ENCODE measurements around the gene P2RX3. TPM values are rescaled to one million over a fixed set of nuclear protein-coding genes. Genes with fewer than 3 reads are reported as not detected.

The P2RX3 gene
- total RNA-seq, 1 donor from 2014 or later = not detected

GRCh38 chr11:57303990-57304579 is 34.1 kb upstream of the P2RX3 start:
- no peak overlapping the region for H3K4me3 Mint-ChIP-seq (ENCODE audit: low read depth)
- H3K36me3 Mint-ChIP-seq (ENCODE audit: low read depth) = peaks cover 24% of the 10 kb centered on the region
- H3K4me1 Mint-ChIP-seq (ENCODE audit: low read depth) = no peaks in the 10 kb centered on the region
- H3K27me3 Mint-ChIP-seq (ENCODE audit: low read depth) = no peaks in the 10 kb centered on the region
- intact Hi-C loops (cut with micrococcal nuclease) = no loop called here
- no peak overlapping the region for H3K27ac Mint-ChIP-seq
- no peak for DNase-seq (ENCODE audit: low spot score)
- peaks cover 7% of the 10 kb centered on the region for H3K9me3 Mint-ChIP-seq

- no peaks in the 10 kb centered on the region for H3K4me1 Mint-ChIP-seq (ENCODE audit: low read depth)
- DNase-seq (ENCODE audit: low spot score) = no peak
- H3K27ac Mint-ChIP-seq = no peak overlapping the region
- intact Hi-C loops (cut with micrococcal nuclease) = no loop called here
- H3K36me3 Mint-ChIP-seq (ENCODE audit: low read depth) = peaks cover 17% of the 10 kb centered on the region
- no peaks in the 10 kb centered on the region for H3K27me3 Mint-ChIP-seq (ENCODE audit: low read depth)
- H3K4me3 Mint-ChIP-seq (ENCODE audit: low read depth) = no peak overlapping the region
- H3K9me3 Mint-ChIP-seq = no peaks in the 10 kb centered on the region
Observed at GRCh38 chr11:57305523-57305922, 32.6 kb upstream of the P2RX3 start.

GRCh38 chr11:57306161-57306876 is 31.8 kb upstream of the P2RX3 start:
- H3K27me3 Mint-ChIP-seq (ENCODE audit: low read depth) = no peaks in the 10 kb centered on the region
- peaks cover 3% of the 10 kb centered on the region for H3K4me1 Mint-ChIP-seq (ENCODE audit: low read depth)
- intact Hi-C loops (cut with micrococcal nuclease) = no loop called here

GRCh38 chr11:57306940-57307565 is 31.1 kb upstream of the P2RX3 start:
- peaks cover 6% of the 10 kb centered on the region for H3K36me3 Mint-ChIP-seq (ENCODE audit: low read depth)
- no peak overlapping the region for H3K27ac Mint-ChIP-seq
- no peaks in the 10 kb centered on the region for H3K27me3 Mint-ChIP-seq (ENCODE audit: low read depth)
- no peaks in the 10 kb centered on the region for H3K9me3 Mint-ChIP-seq
- H3K4me3 Mint-ChIP-seq (ENCODE audit: low read depth) = no peak overlapping the region
- H3K4me1 Mint-ChIP-seq (ENCODE audit: low read depth) = peaks cover 3% of the 10 kb centered on the region
- DNase-seq (ENCODE audit: low spot score) = no peak
- intact Hi-C loops (cut with micrococcal nuclease) = no loop called here

More at GRCh38 chr11:57306161-57306876, 31.8 kb upstream of the P2RX3 start:
- peaks cover 9% of the 10 kb centered on the region for H3K36me3 Mint-ChIP-seq (ENCODE audit: low read depth)
- no peak overlapping the region for H3K4me3 Mint-ChIP-seq (ENCODE audit: low read depth)
- no peak overlapping the region for H3K27ac Mint-ChIP-seq
- DNase-seq (ENCODE audit: low spot score) = no peak
- no peaks in the 10 kb centered on the region for H3K9me3 Mint-ChIP-seq

GRCh38 chr11:57307666-57308270 is 30.4 kb upstream of the P2RX3 start:
- no peak for DNase-seq (ENCODE audit: low spot score)
- Mint-ChIP-seq H3K27me3 (ENCODE audit: low read depth) (no peaks in the 10 kb centered on the region), H3K36me3 (ENCODE audit: low read depth) (peaks cover 4% of the 10 kb centered on the region), H3K9me3 (no peaks in the 10 kb centered on the region), H3K27ac (no peak overlapping the region), H3K4me3 (ENCODE audit: low read depth) (no peak overlapping the region), H3K4me1 (ENCODE audit: low read depth) (peaks cover 3% of the 10 kb centered on the region)
- intact Hi-C loops (cut with micrococcal nuclease) = no loop called here

GRCh38 chr11:57308426-57309060 is 29.6 kb upstream of the P2RX3 start:
- peaks cover 4% of the 10 kb centered on the region for H3K36me3 Mint-ChIP-seq (ENCODE audit: low read depth)
- H3K27me3 Mint-ChIP-seq (ENCODE audit: low read depth) = no peaks in the 10 kb centered on the region
- no peak overlapping the region for H3K4me3 Mint-ChIP-seq (ENCODE audit: low read depth)
- H3K27ac Mint-ChIP-seq = no peak overlapping the region
- H3K9me3 Mint-ChIP-seq = no peaks in the 10 kb centered on the region
- H3K4me1 Mint-ChIP-seq (ENCODE audit: low read depth) = peaks cover 3% of the 10 kb centered on the region
- intact Hi-C loops (cut with micrococcal nuclease) = no loop called here
- DNase-seq (ENCODE audit: low spot score) = no peak

GRCh38 chr11:57309106-57310059 is 28.8 kb upstream of the P2RX3 start:
- Mint-ChIP-seq H3K9me3 (no peaks in the 10 kb centered on the region), H3K4me3 (ENCODE audit: low read depth) (no peak overlapping the region), H3K27ac (no peak overlapping the region), H3K36me3 (ENCODE audit: low read depth) (peaks cover 4% of the 10 kb centered on the region), H3K27me3 (ENCODE audit: low read depth) (no peaks in the 10 kb centered on the region), H3K4me1 (ENCODE audit: low read depth) (peaks cover 3% of the 10 kb centered on the region)
- intact Hi-C loops (cut with micrococcal nuclease) = no loop called here
- no peak for DNase-seq (ENCODE audit: low spot score)

- peaks cover 4% of the 10 kb centered on the region for H3K36me3 Mint-ChIP-seq (ENCODE audit: low read depth)
Observed at GRCh38 chr11:57310091-57310490, 28.1 kb upstream of the P2RX3 start.

GRCh38 chr11:57310630-57311086 is 27.5 kb upstream of the P2RX3 start:
- peaks cover 4% of the 10 kb centered on the region for H3K36me3 Mint-ChIP-seq (ENCODE audit: low read depth)
- peak overlapping the region; percentile 28 for H3K4me3 Mint-ChIP-seq (ENCODE audit: low read depth)
- H3K27ac Mint-ChIP-seq = no peak overlapping the region
- DNase-seq (ENCODE audit: low spot score) = no peak
- peaks cover 3% of the 10 kb centered on the region for H3K4me1 Mint-ChIP-seq (ENCODE audit: low read depth)
- intact Hi-C loops (cut with micrococcal nuclease) = loop anchor here (1.0 kb wide), 1 partner anchor 14 kb away; the partner anchor contains the start of gene TNKS1BP1
- no peaks in the 10 kb centered on the region for H3K9me3 Mint-ChIP-seq
- H3K27me3 Mint-ChIP-seq (ENCODE audit: low read depth) = no peaks in the 10 kb centered on the region

More at GRCh38 chr11:57310091-57310490, 28.1 kb upstream of the P2RX3 start:
- intact Hi-C loops (cut with micrococcal nuclease) = no loop called here
- DNase-seq (ENCODE audit: low spot score) = no peak
- Mint-ChIP-seq H3K27me3 (ENCODE audit: low read depth) (no peaks in the 10 kb centered on the region), H3K4me3 (ENCODE audit: low read depth) (no peak overlapping the region), H3K4me1 (ENCODE audit: low read depth) (peaks cover 3% of the 10 kb centered on the region), H3K9me3 (no peaks in the 10 kb centered on the region), H3K27ac (no peak overlapping the region)

GRCh38 chr11:57311109-57311936 is 26.8 kb upstream of the P2RX3 start:
- Mint-ChIP-seq H3K27me3 (ENCODE audit: low read depth) (no peaks in the 10 kb centered on the region), H3K36me3 (ENCODE audit: low read depth) (peaks cover 4% of the 10 kb centered on the region), H3K4me3 (ENCODE audit: low read depth) (peak overlapping the region; percentile 28), H3K4me1 (ENCODE audit: low read depth) (peaks cover 3% of the 10 kb centered on the region), H3K27ac (no peak overlapping the region), H3K9me3 (no peaks in the 10 kb centered on the region)
- intact Hi-C loops (cut with micrococcal nuclease) = loop anchor here (1.0 kb wide), 1 partner anchor 13 kb away; the partner anchor contains the start of gene TNKS1BP1
- peak; percentile 70 for DNase-seq (ENCODE audit: low spot score)

- Mint-ChIP-seq H3K27ac (no peak overlapping the region), H3K4me1 (ENCODE audit: low read depth) (peaks cover 3% of the 10 kb centered on the region), H3K27me3 (ENCODE audit: low read depth) (no peaks in the 10 kb centered on the region), H3K36me3 (ENCODE audit: low read depth) (peaks cover 4% of the 10 kb centered on the region), H3K9me3 (no peaks in the 10 kb centered on the region), H3K4me3 (ENCODE audit: low read depth) (no peak overlapping the region)
- DNase-seq (ENCODE audit: low spot score) = no peak
- intact Hi-C loops (cut with micrococcal nuclease) = no loop called here
Observed at GRCh38 chr11:57312511-57313021, 25.6 kb upstream of the P2RX3 start.

Measured in activated T-helper 2 cell treated with anti-CD3 and anti-CD28 coated beads, Interferon-gamma antibody, Interleukin-2, Interleukin-4, amounts not matched to agents 10 μg/mL and 5 μg/mL and 100 μg/mL, durations not matched to agents 14 hours and 24 hours and 36 hours (primary cell).